ENCODE results near the gene RACGAP1.

Gene RACGAP1

GRCh38 chr12:50025187-50026059, at the start of gene RACGAP1:
Gene RACGAP1, minus strand, starts transcription at chr12:50025494. Its CDS starts 8,779 bp downstream, at chr12:50016715.
- TF ChIP-seq CTCF (IDR thresholded peaks at IDR 0.05; ENCODE audit: low read depth, low read length), result no peak
- in situ Hi-C loops (cut with HindIII; ENCODE audit: low sequenced_read_pairs), result no loop called here

GRCh38 chr12:50073712-50074111, 48.4 kb upstream of the RACGAP1 start:
- DNase-seq (ENCODE audit: low read depth, low spot score), result no peak
- in situ Hi-C loops (cut with HindIII; ENCODE audit: low sequenced_read_pairs), result no loop called here
- no peak for TF ChIP-seq CTCF (IDR thresholded peaks at IDR 0.05; ENCODE audit: low read depth, low read length)

More at GRCh38 chr12:50025187-50026059, at the start of gene RACGAP1:
- peak within 1 kb of the TSS; percentile 94 for H3K4me3 ChIP-seq (ENCODE audit: low read depth, low read length)
- peak; percentile 98 for DNase-seq (ENCODE audit: low read depth, low spot score)

GRCh38 chr12:50073206-50073605, 47.9 kb upstream of the RACGAP1 start:
- in situ Hi-C loops (cut with HindIII; ENCODE audit: low sequenced_read_pairs), result no loop called here
- TF ChIP-seq CTCF (IDR thresholded peaks at IDR 0.05; ENCODE audit: low read depth, low read length), result no peak
- no peak overlapping the region for H3K4me3 ChIP-seq (ENCODE audit: low read depth, low read length)
- no peak for DNase-seq (ENCODE audit: low read depth, low spot score)

More at GRCh38 chr12:50073712-50074111, 48.4 kb upstream of the RACGAP1 start:
- no peak overlapping the region for H3K4me3 ChIP-seq (ENCODE audit: low read depth, low read length)

- TF ChIP-seq CTCF (IDR thresholded peaks at IDR 0.05; ENCODE audit: low read depth, low read length), result no peak
- in situ Hi-C loops (cut with HindIII; ENCODE audit: low sequenced_read_pairs), result no loop called here
- no peak overlapping the region for H3K4me3 ChIP-seq (ENCODE audit: low read depth, low read length)
- DNase-seq (ENCODE audit: low read depth, low spot score), result no peak
Observed at GRCh38 chr12:50072198-50072907, 47.1 kb upstream of the RACGAP1 start.

- H3K4me3 ChIP-seq (ENCODE audit: low read depth, low read length), result no peak overlapping the region
- peak; percentile 83 for DNase-seq (ENCODE audit: low read depth, low spot score)
- in situ Hi-C loops (cut with HindIII; ENCODE audit: low sequenced_read_pairs), result no loop called here
- peak; percentile 98 for TF ChIP-seq CTCF (IDR thresholded peaks at IDR 0.05; ENCODE audit: low read depth, low read length)
Observed at GRCh38 chr12:50070314-50071060, 45.2 kb upstream of the RACGAP1 start.

- no peak overlapping the region for H3K4me3 ChIP-seq (ENCODE audit: low read depth, low read length)
- DNase-seq (ENCODE audit: low read depth, low spot score), result no peak
- no peak for TF ChIP-seq CTCF (IDR thresholded peaks at IDR 0.05; ENCODE audit: low read depth, low read length)
- in situ Hi-C loops (cut with HindIII; ENCODE audit: low sequenced_read_pairs), result no loop called here
Observed at GRCh38 chr12:50069539-50069938, 44.2 kb upstream of the RACGAP1 start.
